ENCODE data around the gene LIMCH1. TPM values are rescaled to one million over a fixed set of nuclear protein-coding genes. Genes with fewer than 3 reads are reported as not detected.

LIMCH1 gene
- total RNA-seq, 1 experiment from 2014 or later: 3.3 TPM

- H3K27ac Mint-ChIP-seq: no peak overlapping the region
- Histone ChIP-seq H2AFZ (ENCODE audit: low read length) (no peak overlapping the region), H3K9ac (ENCODE audit: extremely low read depth, insufficient read length, low read length) (no peak overlapping the region), H3K4me1 (ENCODE audit: insufficient read depth, low read length) (0 out of 2 replicates have a peak, but pooled peaks cover under 1% of the 10 kb centered on the region), H3K27ac (ENCODE audit: insufficient read length, low read depth, low read length) (no peak overlapping the region), H3K79me1 (ENCODE audit: insufficient read depth, low read depth, low read length, poor library complexity, severe bottlenecking) (no peaks in the 10 kb centered on the region), H3K4me2 (ENCODE audit: insufficient read depth, insufficient read length, low read length) (no peak overlapping the region), H3K23me2 (ENCODE audit: insufficient read length, low read depth, low read length, poor library complexity, severe bottlenecking) (no peaks in the 10 kb centered on the region), H3T11ph (ENCODE audit: low read length) (no peak overlapping the region), H2BK15ac (ENCODE audit: low read depth, low read length) (no peak overlapping the region), H3K9me3 (ENCODE audit: control insufficient read depth, low read depth, low read length) (no peaks in the 10 kb centered on the region), H2BK5ac (ENCODE audit: insufficient read length, low read length) (no peak overlapping the region), H3K23ac (ENCODE audit: insufficient read length, low read depth, low read length) (no peak overlapping the region), H4K20me1 (ENCODE audit: control insufficient read depth, insufficient read depth, insufficient read length) (no peaks in the 10 kb centered on the region), H3K27me3 (ENCODE audit: insufficient read depth, low read length) (no peaks in the 10 kb centered on the region), H4K5ac (ENCODE audit: insufficient read length, low read depth, low read length) (no peak overlapping the region), H2BK20ac (ENCODE audit: low read depth, low read length, poor library complexity, severe bottlenecking) (no peak overlapping the region), H3K18ac (ENCODE audit: insufficient read length, low read depth, low read length) (no peak overlapping the region), H3K56ac (ENCODE audit: insufficient read length, low read depth, low read length) (no peak overlapping the region), H3K79me2 (ENCODE audit: insufficient read depth, low read length) (no peaks in the 10 kb centered on the region), H3K4ac (ENCODE audit: low read depth, low read length) (no peak overlapping the region), H3K14ac (ENCODE audit: insufficient read depth, low read length) (no peak overlapping the region), H2BK120ac (ENCODE audit: low read depth, low read length, poor library complexity, severe bottlenecking) (no peak overlapping the region), H2AK5ac (ENCODE audit: insufficient read length, low read length) (no peak overlapping the region), H4K8ac (replicated peaks; ENCODE audit: insufficient read length, low read depth, low read length) (no peak overlapping the region), H2BK12ac (ENCODE audit: insufficient read length, low read depth, low read length) (no peak overlapping the region), H4K91ac (ENCODE audit: insufficient read length, low read depth, low read length) (no peak overlapping the region)
- no peak overlapping the region for H3K4me3 Mint-ChIP-seq
- no peaks in the 10 kb centered on the region for H3K9me3 Mint-ChIP-seq
- no peak for DNase-seq
- no CpG with 5 or more reads among the region's 4 CpGs for WGBS (ENCODE audit: extremely low coverage, insufficient read length, low lambda C conversion rate)
- H3K4me1 Mint-ChIP-seq: peaks cover 0 to 2% of the 10 kb centered on the region in 2 experiments; a peak in 1 of 4 replicates
- H3K36me3 Mint-ChIP-seq (ENCODE audit: insufficient read depth in 1 of 3, low read depth in 3 of 3): 0 out of 7 replicates have a peak, but pooled peaks cover 0 to 8% (median 0%) of the 10 kb centered on the region in 3 experiments
- TF ChIP-seq CTCF (conservative IDR thresholded peaks at IDR 0.05): no peak
- H3K27me3 Mint-ChIP-seq (ENCODE audit: low read depth): no peaks in the 10 kb centered on the region
Observed at GRCh38 chr4:41575207-41575606, 37.2 kb downstream of the LIMCH1 start.
